DND-41 (cell line): ENCODE data around the gene HCN2.

Experiments
- ATAC-seq: fragments of 200-7000 bp; cut with Tn5 transposase; 3 replicates; pipeline ENCODE4 v1.9.1; 2021; ENCODE audit warnings: low read depth; ENCODE audit not compliant: insufficient read depth
- DNase-seq: peaks from one replicate; pipeline ENCODE4 v3.0.0-alpha.2; 2020
- H2AFZ ChIP-seq: 2 replicates; pipeline ENCODE4 v1.6.0; 2012; ENCODE audit warnings: low read depth, low read length
- H3K27ac ChIP-seq: 2 replicates; pipeline ENCODE4 v1.5.1; 2012; ENCODE audit warnings: low read length, inconsistent platforms
- H3K27me3 ChIP-seq: fragments of 200-600 bp; sonication (generic); 2 replicates; pipeline ENCODE4 v1.6.0; 2012; ENCODE audit warnings: low read length, mild to moderate bottlenecking, inconsistent platforms; ENCODE audit not compliant: insufficient read depth, poor library complexity
- H3K36me3 ChIP-seq: 2 replicates; pipeline ENCODE4 v1.5.1; 2012; ENCODE audit warnings: low read length, inconsistent platforms; ENCODE audit not compliant: insufficient read depth
- H3K4me1 ChIP-seq: 2 replicates; pipeline ENCODE4 v1.5.1; 2012; ENCODE audit warnings: mild to moderate bottlenecking, low read length; ENCODE audit not compliant: insufficient read depth
- H3K4me2 ChIP-seq: 2 replicates; pipeline ENCODE4 v1.6.0; 2012; ENCODE audit warnings: mild to moderate bottlenecking, moderate library complexity, low read length, inconsistent platforms; ENCODE audit not compliant: insufficient read depth
- H3K4me3 ChIP-seq, 2 experiments: fragments of 200-600 bp in 1 of 2; shearing (Covaris generic) in 1 of 2; 2 replicates each; pipeline ENCODE4 v1.5.1; 2012 to 2016; ENCODE audit warnings: inconsistent platforms in 2 of 2, low read length in 2 of 2, mild to moderate bottlenecking in 2 of 2, low read depth in 1 of 2, moderate library complexity in 1 of 2
- H3K79me2 ChIP-seq: 2 replicates; pipeline ENCODE4 v1.6.0; 2012; ENCODE audit warnings: low read length, inconsistent platforms; ENCODE audit not compliant: insufficient read depth
- H3K9ac ChIP-seq: 2 replicates; pipeline ENCODE4 v1.6.0; 2012; ENCODE audit warnings: low read depth, mild to moderate bottlenecking, inconsistent platforms, low read length, moderate library complexity
- H3K9me3 ChIP-seq: 2 replicates; pipeline ENCODE4 v1.5.1; 2012; ENCODE audit warnings: low read length, moderate library complexity, mild to moderate bottlenecking, inconsistent platforms; ENCODE audit not compliant: insufficient read depth, severe bottlenecking
- H4K20me1 ChIP-seq: 2 replicates; pipeline ENCODE4 v1.6.0; 2012; ENCODE audit warnings: low read length; ENCODE audit not compliant: insufficient read depth
- EZH2 ChIP-seq: IDR thresholded peaks from 3 replicates; pipeline ENCODE4 v1.6.1; 2012; ENCODE audit warnings: borderline replicate concordance, low read depth, mild to moderate bottlenecking, moderate library complexity, low read length, inconsistent platforms; ENCODE audit not compliant: severe bottlenecking
- TF ChIP-seq, protein P1 (sequence below): IDR thresholded peaks from 2 replicates; pipeline ENCODE4 v1.5.1; 2012; ENCODE audit warnings: borderline replicate concordance, low read length, moderate library complexity, mild to moderate bottlenecking; ENCODE audit not compliant: poor library complexity, severe bottlenecking; ENCODE audit errors: extremely low read depth

Gene HCN2

DNA sequence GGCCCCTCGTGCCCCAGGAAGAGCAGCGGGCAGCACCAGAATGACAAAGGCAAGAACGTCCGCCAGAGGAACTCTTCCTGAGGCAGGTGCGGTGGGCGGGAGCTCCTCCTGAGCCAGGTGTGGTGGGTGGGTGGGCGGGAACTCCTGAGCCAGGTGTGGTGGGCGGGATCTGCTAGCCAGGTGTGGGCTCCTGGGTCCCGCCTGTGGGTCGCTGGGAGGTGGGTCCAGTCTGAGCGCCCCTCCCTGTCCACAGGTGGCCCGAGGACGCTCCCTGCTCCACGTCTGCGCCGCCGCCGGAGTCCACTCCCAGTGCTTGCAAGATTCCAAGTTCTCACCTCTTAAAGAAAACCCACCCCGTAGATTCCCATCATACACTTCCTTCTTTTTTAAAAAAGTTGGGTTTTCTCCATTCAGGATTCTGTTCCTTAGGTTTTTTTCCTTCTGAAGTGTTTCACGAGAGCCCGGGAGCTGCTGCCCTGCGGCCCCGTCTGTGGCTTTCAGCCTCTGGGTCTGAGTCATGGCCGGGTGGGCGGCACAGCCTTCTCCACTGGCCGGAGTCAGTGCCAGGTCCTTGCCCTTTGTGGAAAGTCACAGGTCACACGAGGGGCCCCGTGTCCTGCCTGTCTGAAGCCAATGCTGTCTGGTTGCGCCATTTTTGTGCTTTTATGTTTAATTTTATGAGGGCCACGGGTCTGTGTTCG is 7.0 kb upstream of the HCN2 start:
- ATAC-seq (no peak), DNase-seq (no peak)
- TF ChIP-seq, protein P1, sequence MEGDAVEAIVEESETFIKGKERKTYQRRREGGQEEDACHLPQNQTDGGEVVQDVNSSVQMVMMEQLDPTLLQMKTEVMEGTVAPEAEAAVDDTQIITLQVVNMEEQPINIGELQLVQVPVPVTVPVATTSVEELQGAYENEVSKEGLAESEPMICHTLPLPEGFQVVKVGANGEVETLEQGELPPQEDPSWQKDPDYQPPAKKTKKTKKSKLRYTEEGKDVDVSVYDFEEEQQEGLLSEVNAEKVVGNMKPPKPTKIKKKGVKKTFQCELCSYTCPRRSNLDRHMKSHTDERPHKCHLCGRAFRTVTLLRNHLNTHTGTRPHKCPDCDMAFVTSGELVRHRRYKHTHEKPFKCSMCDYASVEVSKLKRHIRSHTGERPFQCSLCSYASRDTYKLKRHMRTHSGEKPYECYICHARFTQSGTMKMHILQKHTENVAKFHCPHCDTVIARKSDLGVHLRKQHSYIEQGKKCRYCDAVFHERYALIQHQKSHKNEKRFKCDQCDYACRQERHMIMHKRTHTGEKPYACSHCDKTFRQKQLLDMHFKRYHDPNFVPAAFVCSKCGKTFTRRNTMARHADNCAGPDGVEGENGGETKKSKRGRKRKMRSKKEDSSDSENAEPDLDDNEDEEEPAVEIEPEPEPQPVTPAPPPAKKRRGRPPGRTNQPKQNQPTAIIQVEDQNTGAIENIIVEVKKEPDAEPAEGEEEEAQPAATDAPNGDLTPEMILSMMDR, result no peak
- TF ChIP-seq EZH2, result no peak
- Histone ChIP-seq H3K36me3 (peaks cover 49% of the 10 kb centered on the region), H3K27me3 (no peaks in the 10 kb centered on the region), H3K9ac (no peak overlapping the region), H3K4me3 (no peak overlapping the region), H2AFZ (no peak overlapping the region), H3K4me1 (peaks cover under 1% of the 10 kb centered on the region; the same call in 1 of the 2 replicates), H3K79me2 (peaks cover 32% of the 10 kb centered on the region), H3K27ac (no peak overlapping the region), H4K20me1 (peaks cover 72% of the 10 kb centered on the region), H3K4me2 (no peak overlapping the region), H3K9me3 (no peaks in the 10 kb centered on the region)

DNA sequence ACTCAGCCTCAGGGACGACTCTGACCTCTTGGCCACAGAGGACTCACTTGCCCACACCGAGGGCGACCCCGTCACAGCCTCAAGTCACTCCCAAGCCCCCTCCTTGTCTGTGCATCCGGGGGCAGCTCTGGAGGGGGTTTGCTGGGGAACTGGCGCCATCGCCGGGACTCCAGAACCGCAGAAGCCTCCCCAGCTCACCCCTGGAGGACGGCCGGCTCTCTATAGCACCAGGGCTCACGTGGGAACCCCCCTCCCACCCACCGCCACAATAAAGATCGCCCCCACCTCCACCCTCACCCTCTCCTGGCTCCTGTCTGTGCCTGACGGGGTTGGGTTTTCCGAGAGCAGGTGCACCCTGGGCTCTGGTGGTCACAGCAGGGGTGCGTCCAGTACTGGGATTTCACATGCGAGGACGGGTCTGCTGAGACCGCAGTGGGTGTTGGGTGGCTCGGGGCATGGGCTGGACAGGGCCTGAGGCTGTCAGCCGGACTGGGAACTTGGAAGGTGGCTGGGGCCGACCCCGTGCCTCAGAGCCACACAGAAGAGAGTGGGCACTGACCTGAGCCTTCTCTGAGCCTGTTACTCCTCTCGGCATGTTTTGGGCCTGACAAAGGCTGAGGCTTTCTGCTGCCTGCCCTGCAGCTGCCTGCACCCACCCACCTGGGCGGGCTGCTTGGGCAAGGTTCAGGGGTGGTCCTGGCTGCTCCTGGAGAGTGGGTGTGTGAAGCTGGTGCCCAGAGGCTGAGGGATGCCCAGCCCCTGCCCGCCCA is 6.3 kb upstream of the HCN2 start:
- peaks cover 6% of the 10 kb centered on the region; the same call in 1 of the 2 replicates for H3K4me1 ChIP-seq
- H2AFZ ChIP-seq, result no peak overlapping the region
- H3K27me3 ChIP-seq, result peaks cover under 1% of the 10 kb centered on the region
- H3K4me3 ChIP-seq, result no peak overlapping the region
- peaks cover 66% of the 10 kb centered on the region for H4K20me1 ChIP-seq
- TF ChIP-seq, protein P1, result no peak
- no peak for TF ChIP-seq EZH2
- DNase-seq (no peak), ATAC-seq (no peak)
- peaks cover 25% of the 10 kb centered on the region for H3K79me2 ChIP-seq
- H3K9ac ChIP-seq, result no peak overlapping the region
- H3K27ac ChIP-seq, result no peak overlapping the region
- peaks cover 42% of the 10 kb centered on the region for H3K36me3 ChIP-seq
- no peaks in the 10 kb centered on the region for H3K9me3 ChIP-seq
- no peak overlapping the region for H3K4me2 ChIP-seq

DNA sequence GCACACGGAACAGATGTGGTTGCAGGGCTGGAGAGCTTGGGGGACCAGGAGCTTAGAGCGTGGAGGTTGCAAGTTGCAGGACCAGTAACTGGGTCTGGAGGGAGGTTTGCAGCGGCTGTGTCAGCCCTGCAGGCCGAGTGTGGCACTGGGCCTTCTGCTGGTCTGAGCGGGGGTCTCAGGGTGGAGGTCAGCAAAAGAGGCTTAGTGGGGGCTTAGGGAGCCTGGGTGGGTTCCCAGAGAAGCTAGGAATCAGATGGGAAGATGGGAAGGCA is 5.8 kb upstream of the HCN2 start:
- no peak overlapping the region for H3K4me3 ChIP-seq
- peaks cover 6% of the 10 kb centered on the region for H3K27me3 ChIP-seq
- H3K4me2 ChIP-seq, result no peak overlapping the region
- ATAC-seq (0 out of 3 replicates have a peak, but pooled peaks have one; percentile 2), DNase-seq (no peak)
- no peak for TF ChIP-seq EZH2
- TF ChIP-seq, protein P1, result no peak
- H4K20me1 ChIP-seq, result peaks cover 66% of the 10 kb centered on the region
- H3K36me3 ChIP-seq, result peaks cover 38% of the 10 kb centered on the region
- H3K27ac ChIP-seq, result no peak overlapping the region
- no peak overlapping the region for H2AFZ ChIP-seq
- peaks cover 20% of the 10 kb centered on the region for H3K79me2 ChIP-seq
- H3K4me1 ChIP-seq, result peaks cover 10% of the 10 kb centered on the region
- H3K9ac ChIP-seq, result no peak overlapping the region
- no peaks in the 10 kb centered on the region for H3K9me3 ChIP-seq
